Measurements from ENCODE around the gene SPECC1. TPM values are rescaled to one million over a fixed set of nuclear protein-coding genes. Genes with fewer than 3 reads are reported as not detected.

Gene SPECC1
- total and polyA plus RNA-seq, 2 of the 4 experiments (the other 2 are of a cell fraction), result 16.9 to 26.2 TPM

DNA sequence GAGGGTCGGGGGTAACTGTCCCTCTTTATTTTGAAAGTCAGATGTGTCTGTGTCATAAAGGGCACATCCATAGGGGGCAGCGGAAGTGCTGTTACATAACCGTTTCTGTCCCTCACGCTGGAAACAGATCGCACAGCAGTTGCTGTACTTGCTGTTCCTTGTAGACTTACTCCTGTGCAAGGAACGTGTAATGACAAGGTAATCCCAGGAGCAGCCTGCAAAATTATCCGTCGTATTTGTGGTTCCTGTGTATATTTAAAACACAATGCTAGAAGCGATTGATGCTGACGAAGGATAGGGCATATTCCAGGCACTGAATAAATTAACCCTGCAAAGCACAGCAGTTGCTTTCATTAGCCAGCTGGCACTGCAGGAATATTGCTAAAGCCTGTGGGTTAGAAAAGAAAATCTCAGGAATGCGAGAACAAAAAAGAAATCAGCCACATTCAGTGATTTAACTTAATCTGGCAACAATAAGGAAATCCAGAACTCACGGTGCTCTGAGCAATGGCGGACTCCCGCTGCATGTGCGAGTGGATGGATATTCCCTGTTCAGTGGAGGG lies 76.2 kb downstream of the SPECC1 start:
- no peak for DNase-seq
- Histone ChIP-seq H3K18ac (ENCODE audit: low read depth, low read length) (no peak overlapping the region), H3K4me1 (ENCODE audit: control insufficient read depth, insufficient read depth, low read length) (peaks cover 3% of the 10 kb centered on the region; the same call in 1 of the 2 replicates), H3K36me3 (ENCODE audit: control insufficient read depth, insufficient read depth, low read length) (no peaks in the 10 kb centered on the region), H3K56ac (ENCODE audit: extremely low read depth, insufficient read depth, low read length) (no peak overlapping the region), H2AFZ (replicated peaks; ENCODE audit: low read length, poor library complexity) (no peak overlapping the region), H4K5ac (ENCODE audit: low read depth, low read length) (no peak overlapping the region), H4K8ac (ENCODE audit: low read depth in 2 of 2, low read length in 2 of 2) (no peak overlapping the region), H3K9me3 (ENCODE audit: control insufficient read depth, insufficient read depth, low read length) (no peaks in the 10 kb centered on the region; the same call in 1 of the 2 replicates), H3K4me3 (ENCODE audit: insufficient read depth, low read depth, low read length) (no peak overlapping the region), H2BK120ac (ENCODE audit: low read depth, low read length) (no peak overlapping the region), H4K91ac (ENCODE audit: insufficient read depth, low read depth, low read length) (no peak overlapping the region), H4K20me1 (ENCODE audit: insufficient read depth, low read length) (no peaks in the 10 kb centered on the region), H2AK5ac (ENCODE audit: low read depth, low read length) (no peak overlapping the region), H2BK15ac (ENCODE audit: low read depth, low read length) (no peak overlapping the region), H3K23ac (ENCODE audit: low read depth, low read length) (no peak overlapping the region), H3K14ac (replicated peaks; ENCODE audit: low read depth, low read length) (no peak overlapping the region), H3K9me1 (ENCODE audit: insufficient read depth, low read length) (no peaks in the 10 kb centered on the region), H2AK9ac (replicated peaks; ENCODE audit: low read depth, low read length, poor library complexity) (no peak overlapping the region), H3K4ac (ENCODE audit: low read depth, low read length) (no peak overlapping the region), H3K4me2 (ENCODE audit: low read depth, low read length) (no peak overlapping the region), H3K79me1 (ENCODE audit: low read depth in 1 of 2, low read length in 2 of 2) (no peaks in the 10 kb centered on the region), H2BK5ac (ENCODE audit: low read depth, low read length, poor library complexity, severe bottlenecking) (no peak overlapping the region), H3K27ac (ENCODE audit: insufficient read depth, low read length) (no peak overlapping the region), H3K9ac (ENCODE audit: low read depth, low read length) (no peak overlapping the region), H3K27me3 (ENCODE audit: control insufficient read depth, insufficient read depth, low read length) (peaks cover 30% of the 10 kb centered on the region), H2BK20ac (ENCODE audit: low read depth, low read length) (no peak overlapping the region)
- ChIA-PET POLR2A (ENCODE audit: unreplicated experiment) (no interaction called here), CTCF (no interaction called here)
- in situ Hi-C loops (cut with MboI; ENCODE audit: low sequenced_read_pairs), result no loop called here
- 38% methylated on average over 4 of the region's 15 CpGs; no CpG with 5 or more reads in 1 of the 2 experiments for WGBS, 2 experiments (ENCODE audit: extremely low coverage in 2 of 2, insufficient read length in 1 of 2)
- intact Hi-C loops (cut with micrococcal nuclease), result no loop called here
- no peak for ATAC-seq (ENCODE audit: low read depth)
- TF ChIP-seq SMC3 (IDR thresholded peaks at IDR 0.05; ENCODE audit: low read depth, low read length) (no peak), CTCF (conservative IDR thresholded peaks at IDR 0.05; ENCODE audit: low read depth, low read length) (no peak)
- dilution Hi-C loops (cut with HindIII; ENCODE audit: low sequenced_read_pairs, unreplicated experiment), result no loop called here
- BruUV-seq (replicated peaks), result no TSS peak

Measured in IMR-90 (cell line).